ENCODE data around the gene LRRC4C. TPM values are rescaled to one million over a fixed set of nuclear protein-coding genes. Genes with fewer than 3 reads are reported as not detected.

The LRRC4C gene
- total and polyA plus RNA-seq, 10 of the 15 experiments (the other 5 are each of a cell fraction or from before 2014, with no cell fraction given) = 1.5 TPM; not detected in 9

DNA sequence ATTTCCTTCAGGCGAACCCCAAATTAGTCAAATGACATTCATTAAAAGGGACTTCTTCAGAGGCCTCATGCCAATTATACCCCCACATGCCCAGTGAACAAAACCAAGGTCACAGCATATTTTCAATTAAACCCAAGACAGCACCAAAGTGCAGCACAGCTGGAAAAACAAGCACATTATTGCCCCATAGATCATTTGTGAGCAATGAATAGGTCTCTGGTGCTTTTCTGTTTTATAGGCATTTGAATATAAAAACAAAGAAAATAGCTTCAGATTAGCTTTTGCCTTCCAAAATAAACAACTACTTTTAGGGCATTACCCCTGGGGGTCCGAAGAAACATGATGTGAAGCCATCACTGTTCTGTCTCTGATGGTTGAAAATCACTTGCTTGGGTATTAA, 1319.9 kb downstream of the LRRC4C start (continued):
- TF ChIP-seq, protein P1, sequence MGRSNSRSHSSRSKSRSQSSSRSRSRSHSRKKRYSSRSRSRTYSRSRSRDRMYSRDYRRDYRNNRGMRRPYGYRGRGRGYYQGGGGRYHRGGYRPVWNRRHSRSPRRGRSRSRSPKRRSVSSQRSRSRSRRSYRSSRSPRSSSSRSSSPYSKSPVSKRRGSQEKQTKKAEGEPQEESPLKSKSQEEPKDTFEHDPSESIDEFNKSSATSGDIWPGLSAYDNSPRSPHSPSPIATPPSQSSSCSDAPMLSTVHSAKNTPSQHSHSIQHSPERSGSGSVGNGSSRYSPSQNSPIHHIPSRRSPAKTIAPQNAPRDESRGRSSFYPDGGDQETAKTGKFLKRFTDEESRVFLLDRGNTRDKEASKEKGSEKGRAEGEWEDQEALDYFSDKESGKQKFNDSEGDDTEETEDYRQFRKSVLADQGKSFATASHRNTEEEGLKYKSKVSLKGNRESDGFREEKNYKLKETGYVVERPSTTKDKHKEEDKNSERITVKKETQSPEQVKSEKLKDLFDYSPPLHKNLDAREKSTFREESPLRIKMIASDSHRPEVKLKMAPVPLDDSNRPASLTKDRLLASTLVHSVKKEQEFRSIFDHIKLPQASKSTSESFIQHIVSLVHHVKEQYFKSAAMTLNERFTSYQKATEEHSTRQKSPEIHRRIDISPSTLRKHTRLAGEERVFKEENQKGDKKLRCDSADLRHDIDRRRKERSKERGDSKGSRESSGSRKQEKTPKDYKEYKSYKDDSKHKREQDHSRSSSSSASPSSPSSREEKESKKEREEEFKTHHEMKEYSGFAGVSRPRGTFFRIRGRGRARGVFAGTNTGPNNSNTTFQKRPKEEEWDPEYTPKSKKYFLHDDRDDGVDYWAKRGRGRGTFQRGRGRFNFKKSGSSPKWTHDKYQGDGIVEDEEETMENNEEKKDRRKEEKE (IDR thresholded peaks at IDR 0.05) = no peak
- TF ChIP-seq CHD2 (IDR thresholded peaks at IDR 0.05; ENCODE audit: borderline replicate concordance, low read depth, low read length) (no peak), BACH1 (IDR thresholded peaks at IDR 0.05; ENCODE audit: borderline replicate concordance) (no peak), SUZ12 (IDR thresholded peaks at IDR 0.05; ENCODE audit: unreplicated experiment) (no peak), BMI1 (IDR thresholded peaks at IDR 0.05; ENCODE audit: borderline replicate concordance) (no peak)

DNA sequence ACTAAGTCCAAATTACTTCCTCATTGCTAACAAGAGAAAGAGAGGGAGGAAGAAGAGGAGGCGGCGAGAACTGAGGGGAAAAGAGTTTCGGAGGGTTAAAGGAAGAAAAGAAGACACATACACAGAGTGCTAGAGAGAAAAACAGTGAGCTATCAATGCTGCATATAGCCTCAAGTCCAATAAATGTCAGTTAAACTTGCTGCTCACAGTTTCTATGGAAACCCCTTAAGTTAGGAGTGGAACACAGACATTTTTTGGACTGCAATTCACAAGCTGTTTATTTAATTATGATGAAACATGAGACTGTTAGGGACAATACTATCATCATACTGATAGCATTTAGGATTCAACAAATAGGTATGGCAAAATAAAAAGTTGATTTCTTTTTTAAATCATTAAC, 1320.4 kb downstream of the LRRC4C start:
- no peaks in the 10 kb centered on the region for H4K20me1 ChIP-seq (ENCODE audit: control insufficient read depth, insufficient read depth)
- H3K4me3 ChIP-seq = no peak overlapping the region
- no peak overlapping the region for H3K4me2 ChIP-seq (ENCODE audit: control insufficient read depth, insufficient read depth)
- H3K27ac ChIP-seq (ENCODE audit: control insufficient read depth, insufficient read depth) = no peak overlapping the region
- ChIA-PET SMC1A (ENCODE audit: uncharacterized antibody, unreplicated experiment) (no interaction called here), POLR2A (interaction anchor here (0.6 kb wide), 1 partner anchor 39 kb away, joined by 3 read pairs; no protein-coding TSS in a partner anchor), CTCF (interaction anchor here (0.9 kb wide), 1 partner anchor 20 kb away, joined by 3 read pairs; no protein-coding TSS in a partner anchor), RAD21 (ENCODE audit: unreplicated experiment) (no interaction called here)
- DNase-seq (ENCODE audit: low read depth, low spot score) (no peak), FAIRE-seq (no peak), ATAC-seq (no peak)
- in situ Hi-C loops (cut with MboI) (no loop called here), intact Hi-C loops (cut with micrococcal nuclease; ENCODE audit: unreplicated experiment) (no loop called here)
- no peak overlapping the region for H2AFZ ChIP-seq (ENCODE audit: control insufficient read depth, low read depth, low read length)
- no peaks in the 10 kb centered on the region for H3K4me1 ChIP-seq (ENCODE audit: control insufficient read depth, insufficient read depth, low read length)
- no peaks in the 10 kb centered on the region for H3K27me3 ChIP-seq (replicated peaks in 1 of 2; ENCODE audit: control insufficient read depth in 2 of 2, insufficient read depth in 2 of 2, low read length in 1 of 2)
- H3K9me3 ChIP-seq (replicated peaks; ENCODE audit: control insufficient read depth, insufficient read depth, low read length) = no peaks in the 10 kb centered on the region
- H3K36me3 ChIP-seq (ENCODE audit: control insufficient read depth in 2 of 2, insufficient read depth in 2 of 2, low read length in 1 of 2) = no peaks in the 10 kb centered on the region
- no peaks in the 10 kb centered on the region for H3K79me2 ChIP-seq (ENCODE audit: control insufficient read depth, insufficient read depth, low read length)
- no TSS peak for BruUV-seq (replicated peaks)
- no peak overlapping the region for H3K9ac ChIP-seq (ENCODE audit: control insufficient read depth, insufficient read depth, low read length)
- 49% methylated on average over 3 of the region's 3 CpGs for WGBS (ENCODE audit: insufficient coverage, insufficient replicate concordance, low lambda C conversion rate, missing lambda C conversion rate)
- TF ChIP-seq, protein P2, sequence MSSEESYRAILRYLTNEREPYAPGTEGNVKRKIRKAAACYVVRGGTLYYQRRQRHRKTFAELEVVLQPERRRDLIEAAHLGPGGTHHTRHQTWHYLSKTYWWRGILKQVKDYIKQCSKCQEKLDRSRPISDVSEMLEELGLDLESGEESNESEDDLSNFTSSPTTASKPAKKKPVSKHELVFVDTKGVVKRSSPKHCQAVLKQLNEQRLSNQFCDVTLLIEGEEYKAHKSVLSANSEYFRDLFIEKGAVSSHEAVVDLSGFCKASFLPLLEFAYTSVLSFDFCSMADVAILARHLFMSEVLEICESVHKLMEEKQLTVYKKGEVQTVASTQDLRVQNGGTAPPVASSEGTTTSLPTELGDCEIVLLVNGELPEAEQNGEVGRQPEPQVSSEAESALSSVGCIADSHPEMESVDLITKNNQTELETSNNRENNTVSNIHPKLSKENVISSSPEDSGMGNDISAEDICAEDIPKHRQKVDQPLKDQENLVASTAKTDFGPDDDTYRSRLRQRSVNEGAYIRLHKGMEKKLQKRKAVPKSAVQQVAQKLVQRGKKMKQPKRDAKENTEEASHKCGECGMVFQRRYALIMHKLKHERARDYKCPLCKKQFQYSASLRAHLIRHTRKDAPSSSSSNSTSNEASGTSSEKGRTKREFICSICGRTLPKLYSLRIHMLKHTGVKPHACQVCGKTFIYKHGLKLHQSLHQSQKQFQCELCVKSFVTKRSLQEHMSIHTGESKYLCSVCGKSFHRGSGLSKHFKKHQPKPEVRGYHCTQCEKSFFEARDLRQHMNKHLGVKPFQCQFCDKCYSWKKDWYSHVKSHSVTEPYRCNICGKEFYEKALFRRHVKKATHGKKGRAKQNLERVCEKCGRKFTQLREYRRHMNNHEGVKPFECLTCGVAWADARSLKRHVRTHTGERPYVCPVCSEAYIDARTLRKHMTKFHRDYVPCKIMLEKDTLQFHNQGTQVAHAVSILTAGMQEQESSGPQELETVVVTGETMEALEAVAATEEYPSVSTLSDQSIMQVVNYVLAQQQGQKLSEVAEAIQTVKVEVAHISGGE (CRISPR knock-in tag; IDR thresholded peaks at IDR 0.05) = no peak
- TF ChIP-seq IKZF2 (IDR thresholded peaks at IDR 0.05) (no peak), SRF (IDR thresholded peaks at IDR 0.05; ENCODE audit: low read depth in 2 of 2, low read length in 2 of 2) (no peak), ZBED1 (IDR thresholded peaks at IDR 0.05; ENCODE audit: borderline replicate concordance) (no peak), ASH2L (IDR thresholded peaks at IDR 0.05; ENCODE audit: borderline replicate concordance, low read depth) (no peak), SMC3 (IDR thresholded peaks at IDR 0.05; ENCODE audit: borderline replicate concordance, low read length) (no peak), BHLHE40 (IDR thresholded peaks at IDR 0.05; ENCODE audit: borderline replicate concordance in 1 of 2, low read depth in 2 of 2, low read length in 1 of 2) (no peak)
- TF ChIP-seq, protein P3, sequence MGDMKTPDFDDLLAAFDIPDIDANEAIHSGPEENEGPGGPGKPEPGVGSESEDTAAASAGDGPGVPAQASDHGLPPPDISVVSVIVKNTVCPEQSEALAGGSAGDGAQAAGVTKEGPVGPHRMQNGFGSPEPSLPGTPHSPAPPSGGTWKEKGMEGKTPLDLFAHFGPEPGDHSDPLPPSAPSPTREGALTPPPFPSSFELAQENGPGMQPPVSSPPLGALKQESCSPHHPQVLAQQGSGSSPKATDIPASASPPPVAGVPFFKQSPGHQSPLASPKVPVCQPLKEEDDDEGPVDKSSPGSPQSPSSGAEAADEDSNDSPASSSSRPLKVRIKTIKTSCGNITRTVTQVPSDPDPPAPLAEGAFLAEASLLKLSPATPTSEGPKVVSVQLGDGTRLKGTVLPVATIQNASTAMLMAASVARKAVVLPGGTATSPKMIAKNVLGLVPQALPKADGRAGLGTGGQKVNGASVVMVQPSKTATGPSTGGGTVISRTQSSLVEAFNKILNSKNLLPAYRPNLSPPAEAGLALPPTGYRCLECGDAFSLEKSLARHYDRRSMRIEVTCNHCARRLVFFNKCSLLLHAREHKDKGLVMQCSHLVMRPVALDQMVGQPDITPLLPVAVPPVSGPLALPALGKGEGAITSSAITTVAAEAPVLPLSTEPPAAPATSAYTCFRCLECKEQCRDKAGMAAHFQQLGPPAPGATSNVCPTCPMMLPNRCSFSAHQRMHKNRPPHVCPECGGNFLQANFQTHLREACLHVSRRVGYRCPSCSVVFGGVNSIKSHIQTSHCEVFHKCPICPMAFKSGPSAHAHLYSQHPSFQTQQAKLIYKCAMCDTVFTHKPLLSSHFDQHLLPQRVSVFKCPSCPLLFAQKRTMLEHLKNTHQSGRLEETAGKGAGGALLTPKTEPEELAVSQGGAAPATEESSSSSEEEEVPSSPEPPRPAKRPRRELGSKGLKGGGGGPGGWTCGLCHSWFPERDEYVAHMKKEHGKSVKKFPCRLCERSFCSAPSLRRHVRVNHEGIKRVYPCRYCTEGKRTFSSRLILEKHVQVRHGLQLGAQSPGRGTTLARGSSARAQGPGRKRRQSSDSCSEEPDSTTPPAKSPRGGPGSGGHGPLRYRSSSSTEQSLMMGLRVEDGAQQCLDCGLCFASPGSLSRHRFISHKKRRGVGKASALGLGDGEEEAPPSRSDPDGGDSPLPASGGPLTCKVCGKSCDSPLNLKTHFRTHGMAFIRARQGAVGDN (IDR thresholded peaks at IDR 0.05) = no peak
